ENCODE measurements around the gene PLCB1.

Gene PLCB1

DNA sequence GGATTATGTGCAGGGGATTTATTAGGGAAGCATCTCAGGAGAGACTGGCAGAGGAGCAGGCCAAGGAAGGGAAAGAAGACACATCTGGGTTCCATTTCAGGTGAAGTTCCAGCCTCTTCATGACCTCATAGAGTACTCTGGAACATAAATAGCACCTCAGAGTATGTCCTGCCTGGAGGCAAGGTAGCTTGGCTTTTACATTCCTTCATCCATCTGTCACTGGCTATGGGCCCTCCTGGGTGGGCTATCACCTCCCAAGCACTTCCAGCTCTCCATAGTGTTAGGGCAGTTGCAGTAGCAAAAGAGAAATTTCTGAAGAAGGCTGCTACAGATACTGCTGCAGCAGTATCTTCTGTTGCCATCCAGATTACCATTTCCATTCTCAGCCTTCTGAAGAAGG is 116.0 kb downstream of the PLCB1 start:
- DNase-seq, result no peak

DNA sequence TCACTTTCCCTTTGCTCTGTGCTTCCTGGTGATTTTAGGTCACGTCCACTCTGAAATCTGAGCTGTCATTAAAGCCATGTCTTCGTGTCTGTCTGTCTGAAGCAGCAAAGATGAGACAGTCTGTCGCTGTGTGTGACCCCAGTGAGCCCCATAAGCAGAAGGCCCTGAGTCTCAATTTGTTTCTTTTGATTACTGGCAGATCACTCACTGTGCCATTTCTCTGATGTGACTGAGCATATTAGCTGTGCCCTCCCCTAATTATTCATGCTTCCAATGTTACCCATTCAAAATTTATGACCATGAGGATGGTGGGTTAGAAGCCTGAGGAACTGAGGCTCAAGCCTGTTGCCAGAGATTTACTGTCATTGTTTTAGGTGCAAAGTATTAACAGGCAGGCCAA is 117.6 kb downstream of the PLCB1 start:
- DNase-seq, result no peak

DNA sequence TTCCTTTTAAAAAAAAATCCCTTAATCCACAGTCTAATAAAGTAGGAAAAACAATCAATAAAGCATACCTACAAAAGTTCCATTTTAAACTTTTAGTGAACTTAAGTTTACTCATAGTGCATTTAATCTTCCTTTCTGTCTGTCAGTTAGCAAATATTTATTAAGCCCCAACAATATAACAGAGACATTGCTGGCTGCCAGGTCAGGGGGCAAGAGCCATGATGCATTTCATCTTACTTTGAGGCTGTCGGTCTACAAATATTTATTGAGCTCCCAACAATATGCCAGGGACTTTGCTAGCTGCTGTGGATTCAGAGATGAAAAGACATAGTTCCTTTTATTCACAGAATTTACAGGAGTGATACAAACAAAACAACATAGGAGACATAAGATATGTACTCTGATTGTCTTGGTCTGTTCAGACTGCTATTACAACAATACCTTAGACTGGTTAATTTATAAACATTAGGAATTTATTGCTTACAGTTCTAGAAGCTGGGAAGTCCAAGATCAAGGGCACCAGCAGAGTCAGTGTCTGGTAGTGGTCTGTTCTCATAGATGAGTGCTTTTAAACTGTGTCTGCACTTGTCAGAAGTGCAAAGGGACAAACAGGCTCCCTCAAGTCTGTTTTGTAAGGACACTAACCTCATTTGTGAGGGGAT is 118.6 kb downstream of the PLCB1 start:
- no peak for DNase-seq

DNA sequence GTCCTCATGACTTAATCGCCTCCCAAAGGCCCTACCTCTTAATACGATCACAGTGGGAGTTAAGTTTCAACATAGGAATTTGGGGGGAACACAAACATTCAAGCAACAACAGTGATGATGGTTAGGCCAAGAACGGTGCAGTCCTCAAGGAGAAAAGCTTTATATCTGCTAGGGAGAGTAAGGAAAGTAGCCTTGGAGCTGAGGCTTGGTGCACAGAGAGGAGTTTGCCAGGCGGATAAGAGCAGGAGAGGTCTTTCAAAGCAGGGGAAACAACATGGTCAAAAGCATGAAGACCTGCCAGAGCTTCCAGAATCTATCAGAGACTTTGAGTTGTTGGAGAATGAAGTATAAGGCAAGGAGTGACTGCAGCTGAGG is 119.1 kb downstream of the PLCB1 start:
- DNase-seq, result no peak

DNA sequence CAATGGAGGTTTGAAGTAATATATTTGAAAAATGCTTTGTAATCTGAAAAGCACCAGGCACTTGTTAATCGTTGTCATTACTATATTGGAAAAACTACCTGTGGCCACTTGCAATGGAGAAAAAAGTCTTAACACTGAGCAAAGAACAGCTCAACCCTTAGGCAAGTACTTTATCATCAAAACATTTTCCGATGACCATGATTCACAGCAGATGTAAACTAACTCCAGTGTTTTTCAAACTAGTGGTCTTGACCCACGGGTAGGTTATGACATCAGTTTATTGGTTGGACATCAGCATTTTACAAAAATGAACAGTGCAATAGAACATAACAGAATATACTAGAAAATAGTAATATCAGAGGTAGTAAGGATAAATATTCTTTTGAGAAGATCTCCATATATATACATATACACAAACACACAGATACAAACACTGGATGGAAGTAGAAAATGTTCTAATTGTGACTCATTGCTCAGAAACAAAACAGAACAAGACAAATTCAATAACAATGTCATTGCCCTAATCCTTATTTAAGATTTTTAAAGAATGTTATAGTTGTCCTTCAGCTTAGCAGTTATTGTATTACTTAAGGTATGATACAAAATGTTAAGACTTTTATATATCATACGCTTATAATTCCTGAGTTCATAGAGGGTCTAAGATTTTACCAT is 123.0 kb downstream of the PLCB1 start:
- DNase-seq, result no peak

DNA sequence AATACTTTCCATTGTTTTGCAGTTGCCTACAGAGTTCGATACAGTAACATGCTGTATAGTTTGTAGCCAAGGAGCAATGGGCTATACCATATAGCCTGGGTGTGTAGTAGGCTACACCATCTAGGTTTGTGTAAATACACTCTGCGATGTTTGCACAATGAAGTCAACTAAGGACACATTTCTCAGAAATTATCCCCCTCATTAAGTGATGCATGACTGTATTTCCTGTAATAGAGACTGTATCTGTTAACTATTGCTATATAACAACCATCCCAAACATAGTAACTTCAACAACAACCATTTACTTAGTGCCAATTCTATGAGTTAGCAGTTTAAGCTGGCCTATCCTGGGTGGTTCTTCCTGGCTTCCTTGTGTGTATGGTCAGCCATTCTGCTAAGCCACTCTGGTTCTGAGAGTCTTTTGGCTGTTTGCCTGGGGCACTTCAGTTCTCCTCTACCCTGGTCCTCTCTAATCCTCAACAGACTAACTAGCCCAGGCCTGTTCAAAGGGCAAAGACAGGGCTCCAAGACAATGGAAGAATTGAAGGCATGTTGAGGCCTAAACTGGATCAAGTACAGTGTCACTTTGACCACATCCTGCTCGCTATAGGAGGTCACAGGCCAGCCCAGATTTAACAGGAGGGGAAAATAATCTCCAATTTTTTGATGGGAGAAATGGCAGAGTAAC is 124.0 kb downstream of the PLCB1 start:
- DNase-seq, result peak; percentile 97

DNA sequence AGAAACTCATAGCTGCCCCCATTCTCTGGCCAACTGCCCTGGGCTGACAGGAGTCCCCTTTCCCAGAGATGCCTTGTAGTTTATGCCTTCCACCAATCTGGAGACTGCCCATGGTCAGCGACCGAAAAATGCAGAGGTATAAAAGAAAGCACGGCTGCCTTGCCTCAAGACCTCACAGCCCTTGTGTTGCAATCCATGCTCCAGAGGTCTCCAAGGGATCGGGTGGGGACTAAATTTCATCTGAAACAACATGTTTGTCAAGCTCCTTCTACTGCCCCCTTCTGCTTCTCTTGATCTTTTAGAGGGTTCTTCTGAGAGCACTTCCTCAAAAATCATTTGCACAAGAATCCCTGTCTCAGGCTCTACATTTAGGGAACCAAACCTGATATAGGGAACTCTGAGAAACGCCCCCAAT is 128.8 kb downstream of the PLCB1 start:
- no peak for DNase-seq

DNA sequence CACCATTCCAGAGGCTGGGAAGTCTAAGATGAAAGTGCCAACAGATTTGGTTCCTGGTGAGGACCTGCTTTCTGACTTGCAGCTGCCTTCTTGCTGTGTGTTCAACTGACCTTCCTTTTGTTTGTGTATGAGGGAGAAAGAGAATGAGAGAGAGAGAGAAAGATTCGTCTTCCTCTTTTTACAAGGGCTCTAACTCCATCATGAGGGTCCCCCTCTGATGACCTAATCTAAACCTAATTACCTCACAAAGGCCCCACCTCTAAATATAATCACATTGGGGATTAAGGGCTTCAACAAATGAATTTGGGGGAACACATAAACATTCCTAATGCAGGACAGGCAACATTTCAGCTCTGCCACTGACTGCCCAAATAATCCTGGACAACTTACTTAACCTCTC is 130.7 kb downstream of the PLCB1 start:
- no peak for DNase-seq

DNA sequence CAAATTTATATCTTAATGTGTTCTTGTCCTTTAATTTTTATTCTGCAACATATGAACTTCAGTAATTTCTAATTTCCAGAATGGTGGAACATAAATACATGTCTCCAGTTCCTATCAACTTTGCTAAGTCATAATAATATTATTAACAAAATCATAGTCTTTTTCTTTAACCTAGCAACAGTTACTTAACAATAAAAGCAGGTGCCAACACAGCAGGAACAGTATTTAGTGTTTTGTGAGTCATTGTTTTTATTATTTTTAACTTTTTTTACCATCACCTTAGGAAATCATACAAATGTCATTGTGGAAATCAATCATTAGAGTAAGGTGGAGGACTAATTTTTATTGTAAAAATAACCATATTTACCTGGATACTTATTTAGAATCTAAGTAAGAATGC is 133.5 kb downstream of the PLCB1 start:
- no peak for DNase-seq

DNA sequence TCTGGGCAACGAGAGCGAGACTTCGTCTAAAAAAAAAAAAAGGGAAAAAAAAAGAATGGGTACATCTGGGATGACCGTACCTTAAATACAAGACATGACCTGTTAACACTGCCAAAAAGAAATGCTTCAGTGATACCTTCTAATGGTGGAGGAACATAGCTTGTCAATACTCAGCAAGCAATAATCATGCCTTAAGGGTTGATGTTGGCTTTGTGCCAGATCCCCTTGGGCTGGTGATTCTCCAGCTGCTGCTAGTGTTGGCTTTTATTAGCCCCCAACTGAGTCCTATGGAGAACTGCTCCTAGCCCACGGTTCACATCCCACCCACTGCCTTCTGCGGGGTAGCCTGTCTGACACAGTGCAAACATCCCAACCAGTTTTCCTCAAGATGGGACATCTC is 134.9 kb downstream of the PLCB1 start:
- DNase-seq, result peak; percentile 15

DNA sequence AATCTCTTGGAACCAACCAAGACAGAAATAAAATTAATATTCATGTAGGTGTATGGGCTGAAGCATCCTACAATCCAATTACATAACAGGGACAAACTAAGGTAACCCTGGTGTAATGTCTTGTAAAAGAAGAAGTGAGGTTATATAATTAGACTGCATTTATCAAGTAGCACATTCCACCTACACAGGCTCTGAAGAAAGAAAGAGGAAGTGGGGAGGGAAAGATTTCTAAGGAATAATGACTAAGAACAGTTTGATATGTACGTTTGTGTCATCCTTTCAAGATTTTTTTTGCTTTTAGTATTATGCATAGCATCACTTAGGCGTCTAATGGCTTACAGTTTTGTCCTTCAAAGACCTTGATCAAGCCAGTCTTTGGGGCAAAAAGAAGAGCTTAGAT is 139.7 kb downstream of the PLCB1 start:
- no peak for DNase-seq

DNA sequence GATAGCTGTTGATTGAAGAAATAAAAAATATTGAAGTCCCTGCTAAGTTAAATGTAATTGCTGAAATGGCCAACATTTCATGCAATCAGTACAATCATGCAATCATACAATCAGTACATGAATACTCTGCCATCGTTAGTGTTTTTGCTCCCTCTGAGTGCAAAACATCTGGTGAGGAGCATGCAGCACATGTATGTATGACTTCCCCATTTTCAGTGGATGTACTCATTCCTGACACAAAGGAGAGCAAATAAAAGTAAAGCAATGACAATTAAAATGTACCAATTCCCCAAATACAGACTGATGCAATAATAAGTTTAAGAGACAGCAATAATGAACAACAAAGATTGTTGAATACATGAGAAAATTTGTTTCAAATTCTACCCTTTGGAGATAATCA is 140.7 kb downstream of the PLCB1 start:
- DNase-seq, result no peak

DNA sequence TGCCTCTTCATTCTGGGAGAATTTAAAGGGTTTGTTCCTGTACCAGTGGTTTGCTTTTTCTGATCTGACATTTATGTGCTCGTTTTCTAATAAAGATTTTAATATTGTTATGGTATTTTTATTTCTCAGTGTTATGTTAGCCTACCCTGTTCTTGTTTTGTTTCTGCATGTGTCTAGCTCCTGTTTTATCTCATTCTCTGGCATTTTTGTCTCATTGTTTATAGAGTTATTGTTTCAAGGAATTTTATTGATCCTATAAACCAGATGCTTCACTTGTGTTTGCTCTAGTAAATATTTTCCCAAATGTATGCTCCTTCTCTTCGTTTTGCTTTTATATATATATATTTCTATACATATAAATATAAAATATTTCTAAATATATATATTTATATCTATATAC is 152.8 kb downstream of the PLCB1 start:
- DNase-seq, result no peak

DNA sequence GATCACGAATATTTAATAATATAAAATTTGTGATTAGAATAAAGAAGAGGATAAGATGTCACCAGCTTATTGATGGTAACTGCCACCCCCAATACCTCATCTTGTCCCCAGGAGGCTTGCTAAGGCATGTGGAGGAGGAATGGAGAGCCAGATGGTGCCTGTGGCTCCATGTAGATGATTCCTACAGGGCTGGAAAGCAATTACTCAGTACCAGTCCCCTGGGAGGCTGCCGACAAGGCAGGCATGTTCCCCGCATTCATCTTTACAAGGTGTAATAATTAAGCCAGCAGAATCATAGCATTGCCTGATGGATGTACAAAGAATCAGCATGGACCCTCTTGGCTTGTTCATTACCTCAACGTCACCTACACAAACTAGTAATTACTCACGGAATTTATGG is 155.3 kb downstream of the PLCB1 start:
- no peak for DNase-seq

DNA sequence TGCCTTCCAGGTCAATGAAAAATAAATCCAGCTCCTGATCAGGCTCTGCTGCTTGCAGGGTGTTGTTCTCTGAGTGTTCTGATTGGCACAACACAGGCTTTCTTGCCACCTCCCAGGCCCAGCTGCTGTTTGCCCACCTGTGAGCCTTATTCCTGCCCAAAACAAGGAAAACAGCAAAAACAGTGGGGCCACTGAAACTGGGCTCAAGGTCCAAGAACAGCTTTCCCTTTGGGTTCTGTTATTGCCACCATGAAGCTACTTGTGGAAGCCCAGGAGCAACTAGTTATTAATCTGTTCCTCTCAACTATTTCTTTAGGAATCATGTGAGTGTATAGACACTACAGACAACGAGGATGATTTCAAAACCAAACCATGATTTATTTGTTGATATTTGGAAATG is 159.1 kb downstream of the PLCB1 start:
- no peak for DNase-seq

DNA sequence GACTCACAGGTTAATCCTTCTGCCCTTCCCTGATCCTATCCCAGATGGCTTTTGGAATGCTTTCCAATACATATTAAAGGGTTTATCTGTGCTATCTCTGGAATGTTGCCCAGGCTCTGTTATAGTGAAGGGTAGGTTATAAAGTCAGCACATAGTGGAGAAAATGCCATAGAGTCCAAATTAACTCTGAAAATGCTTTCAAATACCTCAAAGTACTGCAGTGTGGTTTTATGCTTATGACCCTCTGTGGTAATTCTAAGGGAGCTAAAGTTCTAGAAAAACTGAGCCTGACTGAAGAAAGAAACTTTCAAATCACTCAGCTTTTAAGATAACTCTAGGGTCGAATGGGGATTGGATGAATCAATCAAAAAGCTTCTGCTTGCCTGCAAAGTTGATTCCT is 159.8 kb downstream of the PLCB1 start:
- no peak for DNase-seq

DNA sequence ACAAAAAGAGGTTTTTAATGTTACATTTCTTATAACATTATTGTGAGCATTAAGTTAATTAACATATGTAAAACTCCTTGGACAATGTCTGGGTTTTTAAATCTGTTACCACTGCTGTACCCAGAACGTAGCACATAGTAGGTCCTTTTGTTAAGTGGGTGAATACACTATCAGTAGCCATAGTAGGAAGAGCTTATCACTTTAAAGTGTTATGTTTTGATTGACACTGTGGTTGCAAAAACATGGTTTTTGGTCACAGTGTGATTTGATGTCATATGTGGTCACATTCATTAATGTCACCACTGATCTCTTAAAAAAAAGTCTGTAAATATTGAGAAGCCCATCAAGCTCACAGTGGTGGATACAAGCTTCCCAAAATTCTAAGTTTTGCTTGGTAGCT is 160.7 kb downstream of the PLCB1 start:
- DNase-seq, result no peak

DNA sequence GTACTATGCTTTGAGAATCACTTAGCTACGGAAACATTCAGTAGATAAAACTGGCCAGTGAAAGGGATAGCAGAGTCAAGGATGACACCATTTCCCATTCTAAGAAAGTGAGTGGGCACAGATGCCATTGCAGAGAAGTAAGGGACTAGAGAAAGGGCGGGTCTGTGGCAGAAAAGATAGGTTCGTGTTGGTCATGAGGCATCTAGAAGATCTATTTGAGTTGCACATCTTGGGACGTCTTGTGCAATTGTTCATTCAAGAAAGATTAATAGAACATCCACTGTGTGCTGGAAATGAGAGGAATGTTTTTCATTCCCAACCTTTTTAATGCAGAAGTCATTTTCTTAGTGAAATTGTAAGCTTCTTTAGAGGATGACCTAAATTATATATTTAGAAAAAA is 161.7 kb downstream of the PLCB1 start:
- no peak for DNase-seq

DNA sequence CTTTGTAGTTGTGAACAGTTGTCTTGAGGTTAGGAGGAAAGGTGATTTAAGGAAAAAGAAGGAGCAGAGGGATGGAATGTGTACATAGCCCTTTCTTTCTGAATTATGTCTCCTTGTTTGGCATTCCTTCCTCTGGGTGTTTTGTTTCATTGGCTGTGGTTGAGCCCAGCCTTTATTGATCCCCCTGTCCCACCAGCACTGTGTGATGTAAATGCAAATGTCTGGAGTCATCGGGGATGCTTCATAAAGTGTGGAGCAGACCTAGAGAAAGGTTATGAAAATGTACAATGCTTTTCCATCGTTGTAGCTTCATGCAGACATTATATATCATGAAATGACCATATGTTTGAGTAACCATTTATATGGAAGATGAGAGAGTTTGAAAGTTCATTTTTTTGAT is 164.5 kb downstream of the PLCB1 start:
- no peak for DNase-seq

DNA sequence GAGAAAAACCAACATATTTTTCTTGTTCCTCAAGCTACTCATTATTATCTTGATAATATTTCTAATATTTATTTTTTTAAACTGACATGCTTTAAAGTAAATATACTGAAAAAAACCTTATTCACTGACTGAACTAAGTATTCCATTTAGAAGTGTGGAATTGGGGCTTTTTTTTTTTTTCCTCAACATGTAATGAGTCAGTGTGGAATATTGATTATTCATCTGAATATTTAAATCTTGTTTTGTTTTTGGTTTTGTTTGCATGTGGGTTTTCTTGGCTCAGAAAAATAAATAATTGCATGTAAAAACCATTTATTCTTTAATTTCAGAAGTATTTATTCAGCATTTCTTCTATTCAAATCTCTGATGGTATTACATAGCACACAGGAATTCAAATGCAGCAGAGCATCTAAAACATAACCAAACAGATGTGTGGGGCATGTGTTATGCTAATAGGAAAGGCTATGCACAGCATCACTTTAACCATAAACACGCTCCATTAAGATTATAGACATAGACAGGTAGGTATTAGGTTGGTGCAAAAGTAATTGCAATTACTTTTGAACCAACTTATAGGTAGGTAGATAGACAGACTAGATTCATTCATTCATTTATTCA is 166.5 kb downstream of the PLCB1 start:
- no peak for DNase-seq

DNA sequence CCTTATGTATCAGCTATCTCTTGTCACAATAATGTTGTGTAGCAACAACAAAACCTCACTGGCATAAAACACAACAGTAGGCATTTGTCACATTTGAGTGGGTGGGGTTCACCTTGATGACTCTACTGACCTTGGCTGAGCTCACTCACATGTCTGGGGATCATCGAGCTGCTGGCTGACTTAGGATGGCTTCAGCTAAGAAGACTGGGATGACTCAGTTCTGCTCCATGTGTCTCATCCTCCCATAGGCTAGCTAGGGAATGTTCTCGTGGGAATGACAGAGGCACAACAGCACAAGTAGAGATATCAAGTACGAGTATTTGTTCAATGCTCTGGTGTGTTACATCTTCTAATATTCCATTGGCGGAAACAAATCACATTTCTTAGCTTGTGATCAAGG is 167.9 kb downstream of the PLCB1 start:
- DNase-seq, result no peak

DNA sequence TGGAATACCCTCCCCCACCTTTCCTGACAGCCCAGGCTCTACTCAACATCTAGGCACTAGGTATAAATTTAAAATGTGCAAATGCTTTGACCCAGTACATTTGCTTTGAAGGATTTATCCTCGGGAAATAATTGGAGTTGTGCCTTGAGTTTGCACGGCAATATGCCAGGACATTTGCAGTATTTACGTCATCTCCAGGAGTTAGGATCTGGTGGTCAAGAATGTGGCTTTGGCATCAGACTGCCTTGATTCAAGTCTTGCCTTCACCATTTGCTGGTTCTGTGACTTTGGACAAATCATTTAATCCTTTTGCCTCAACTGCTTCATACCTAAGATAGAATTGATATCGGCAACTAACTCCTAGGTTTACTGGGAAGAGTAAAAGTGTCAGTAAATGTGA is 169.6 kb downstream of the PLCB1 start:
- no peak for DNase-seq

DNA sequence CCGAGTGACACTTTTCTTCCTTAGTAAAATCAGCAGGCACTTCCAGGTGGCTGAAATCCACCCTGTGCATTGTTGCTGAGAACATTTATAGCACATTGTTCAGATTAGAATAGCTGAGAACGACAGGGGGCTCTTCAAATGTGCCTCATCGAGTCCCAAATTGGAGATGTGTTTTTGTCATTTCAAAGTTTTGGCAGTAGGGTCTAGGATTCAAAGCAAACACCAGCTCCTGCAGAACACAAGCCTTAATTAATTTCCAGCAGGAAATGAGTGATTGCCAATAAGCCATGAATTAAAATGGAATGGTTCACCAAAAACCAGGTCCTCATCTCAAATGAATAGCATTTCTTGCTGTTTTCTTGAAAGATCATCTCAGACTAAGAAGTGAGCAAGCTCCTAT is 171.6 kb downstream of the PLCB1 start:
- DNase-seq, result no peak

DNA sequence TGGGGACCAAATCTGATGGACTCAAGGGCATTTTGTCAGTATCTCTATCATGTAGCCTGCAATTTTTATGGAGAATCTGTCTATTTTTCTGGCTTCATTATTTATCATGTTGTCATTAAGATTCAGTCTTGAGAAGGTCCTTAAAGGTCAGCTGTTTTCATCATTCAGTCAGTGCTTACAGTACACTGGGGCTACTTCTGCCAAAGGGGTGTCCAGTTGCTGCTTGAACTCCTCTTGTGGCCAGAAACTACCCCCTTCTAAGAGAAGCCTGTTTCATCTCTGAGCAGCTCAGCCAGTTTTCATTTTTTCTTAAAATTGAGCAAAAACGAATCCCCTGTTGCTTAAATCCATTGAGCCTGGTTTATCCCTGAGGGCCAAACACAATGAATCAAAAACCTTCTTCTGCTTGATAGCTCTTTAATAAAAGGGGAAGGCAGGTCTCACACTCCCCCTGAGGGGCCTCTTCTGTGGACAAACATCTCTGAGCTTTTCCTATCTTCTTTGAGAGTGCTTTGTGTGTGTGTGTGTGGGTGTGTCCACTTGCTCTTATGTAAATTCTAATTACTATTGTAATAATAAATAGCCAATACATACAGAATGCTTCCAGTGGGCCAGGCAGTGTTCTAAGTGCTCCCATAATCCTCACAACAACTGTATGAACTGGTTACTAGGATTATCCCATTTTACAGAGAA is 172.2 kb downstream of the PLCB1 start:
- no peak for DNase-seq

Data from NCI-H2029 (cell line).